Body of pancreas (tissue), 4 donors: ENCODE results near the gene PCSK1N. TPM values are rescaled to one million over a fixed set of nuclear protein-coding genes. Genes with fewer than 3 reads are reported as not detected.

ENCODE experiments used
- ATAC-seq: fragments of 150-250 bp; one replicate; pipeline ENCODE4 v1.9.1; 2016
- DNase-seq, 4 donors: peaks; one replicate each; pipeline ENCODE4 v3.0.0-alpha.2; 2019
- H3K27ac ChIP-seq, 4 donors: fragments of 200-600 bp; sonication (generic); 1 replicate in 3 of 4; 2 replicates in 1 of 4; pipeline versions ENCODE4 v1.5.1 to v1.6.1; 2016 to 2019; ENCODE audit warnings: mild to moderate bottlenecking in 1 of 4, mixed read lengths in 1 of 4, moderate library complexity in 1 of 4
- H3K27me3 ChIP-seq, 2 donors: fragments of 200-600 bp; sonication (generic); one replicate each; pipeline ENCODE4 v1.6.0; 2016; ENCODE audit warnings: mild to moderate bottlenecking in 1 of 2
- H3K36me3 ChIP-seq, 2 donors: fragments of 200-600 bp; sonication (generic); replicated peaks in 1 of 2; 2 replicates each; pipeline ENCODE4 v1.5.1; 2016; ENCODE audit warnings: low read depth in 2 of 2; ENCODE audit not compliant: insufficient read depth in 1 of 2
- H3K4me1 ChIP-seq: fragments of 200-600 bp; sonication (generic); one replicate; pipeline ENCODE4 v1.6.0; 2016
- H3K4me3 ChIP-seq, 2 donors: fragments of 200-600 bp; sonication (generic); 1 replicate in 1 of 2; 2 replicates in 1 of 2; pipeline ENCODE4 v1.5.1; 2016 to 2019
- H3K9me3 ChIP-seq, 3 donors: fragments of 200-600 bp; sonication (generic); 1 replicate in 2 of 3; 2 replicates in 1 of 3; pipeline ENCODE4 v1.5.1; 2016
- POLR2A ChIP-seq, 3 donors: fragments of 450-650 bp; IDR thresholded peaks; one replicate each; pipeline ENCODE4 v1.6.1; 2016; ENCODE audit warnings: antibody characterized with exemption in 3 of 3, mild to moderate bottlenecking in 2 of 3
- WGBS, 2 donors: methylation state at CpG; one replicate each; pipeline ENCODE4 v1.1.5; 2017; 5-methylcytosine and 5-hydroxymethylcytosine counted together
- intact Hi-C: fragments of 100-400 bp; cut with DNase I; formaldehyde crosslinking; loops from one replicate; pipeline ENCODE4 v1.15.1; 2023
- total RNA-seq, 2 donors: library from RNA; depleted of rRNA; stranded (reverse); fragments of >200 nt; gene quantifications; one replicate each; pipeline ENCODE4 v1.1.0, GENCODE V29; 2016
- TF ChIP-seq, protein P1 (sequence below), 7 experiments: fragments of 450-650 bp in 4 of 7; fragments of 200-600 bp in 3 of 7; sonication (generic) in 3 of 7; IDR thresholded peaks; one replicate each; pipeline ENCODE4 v1.5.1; 2016 to 2019; ENCODE audit warnings: antibody characterized with exemption in 7 of 7

The PCSK1N gene
- total RNA-seq, 2 donors from 2014 or later: 110 to 196 TPM

DNA sequence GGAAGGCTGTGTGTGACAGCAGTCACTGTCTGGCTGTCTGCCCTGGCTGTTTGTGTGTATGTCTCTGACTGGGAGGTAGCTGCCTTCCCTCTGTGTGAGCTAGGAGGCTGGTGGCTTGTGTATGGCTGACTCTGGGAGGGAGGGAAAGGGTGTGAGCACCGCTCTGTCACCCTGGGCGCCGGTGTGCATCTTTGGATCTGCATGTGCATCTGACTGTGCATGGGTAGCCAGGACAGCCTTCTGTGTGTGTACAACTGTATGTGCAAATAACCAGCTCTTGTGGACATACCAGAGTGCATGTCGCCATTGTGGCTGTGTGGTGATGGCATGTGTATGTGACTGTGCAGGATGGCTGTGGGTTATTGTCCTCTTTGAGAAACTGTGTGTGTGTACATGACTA lies 16.5 kb downstream of the PCSK1N start:
- TF ChIP-seq, protein P1, sequence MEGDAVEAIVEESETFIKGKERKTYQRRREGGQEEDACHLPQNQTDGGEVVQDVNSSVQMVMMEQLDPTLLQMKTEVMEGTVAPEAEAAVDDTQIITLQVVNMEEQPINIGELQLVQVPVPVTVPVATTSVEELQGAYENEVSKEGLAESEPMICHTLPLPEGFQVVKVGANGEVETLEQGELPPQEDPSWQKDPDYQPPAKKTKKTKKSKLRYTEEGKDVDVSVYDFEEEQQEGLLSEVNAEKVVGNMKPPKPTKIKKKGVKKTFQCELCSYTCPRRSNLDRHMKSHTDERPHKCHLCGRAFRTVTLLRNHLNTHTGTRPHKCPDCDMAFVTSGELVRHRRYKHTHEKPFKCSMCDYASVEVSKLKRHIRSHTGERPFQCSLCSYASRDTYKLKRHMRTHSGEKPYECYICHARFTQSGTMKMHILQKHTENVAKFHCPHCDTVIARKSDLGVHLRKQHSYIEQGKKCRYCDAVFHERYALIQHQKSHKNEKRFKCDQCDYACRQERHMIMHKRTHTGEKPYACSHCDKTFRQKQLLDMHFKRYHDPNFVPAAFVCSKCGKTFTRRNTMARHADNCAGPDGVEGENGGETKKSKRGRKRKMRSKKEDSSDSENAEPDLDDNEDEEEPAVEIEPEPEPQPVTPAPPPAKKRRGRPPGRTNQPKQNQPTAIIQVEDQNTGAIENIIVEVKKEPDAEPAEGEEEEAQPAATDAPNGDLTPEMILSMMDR (IDR thresholded peaks at IDR 0.05): no peak
- no peak for TF ChIP-seq POLR2A (IDR thresholded peaks at IDR 0.05)
- Histone ChIP-seq H3K4me3 (no peak overlapping the region), H3K36me3 (no peaks in the 10 kb centered on the region), H3K27me3 (no peaks in the 10 kb centered on the region), H3K4me1 (no peaks in the 10 kb centered on the region), H3K9me3 (no peaks in the 10 kb centered on the region), H3K27ac (no peak overlapping the region)
- ATAC-seq (no peak), DNase-seq (no peak)
- 93% methylated on average over 3 of the region's 4 CpGs; no CpG with 5 or more reads in 1 of the 2 donors for WGBS, 2 donors
- intact Hi-C loops: no loop called here

DNA sequence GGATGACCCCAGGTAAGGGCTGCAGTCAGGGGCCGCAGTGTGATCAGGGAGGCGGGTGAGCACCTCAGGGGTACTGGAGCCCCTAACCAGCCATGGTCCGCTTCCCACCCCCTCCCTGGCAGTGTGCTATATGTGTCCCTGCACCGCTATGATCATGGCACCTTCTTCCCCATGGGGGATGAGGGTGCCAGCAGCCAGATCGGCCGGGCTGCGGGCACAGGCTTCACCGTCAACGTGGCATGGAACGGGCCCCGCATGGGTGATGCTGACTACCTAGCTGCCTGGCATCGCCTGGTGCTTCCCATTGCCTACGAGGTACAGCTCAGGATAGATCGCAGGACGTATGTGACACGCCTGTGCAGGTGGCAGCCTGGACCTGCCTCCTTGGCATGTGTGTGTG lies 17.3 kb downstream of the PCSK1N start:
- Histone ChIP-seq H3K4me1 (no peaks in the 10 kb centered on the region), H3K4me3 (no peak overlapping the region), H3K36me3 (no peaks in the 10 kb centered on the region), H3K27ac (no peak overlapping the region), H3K9me3 (no peaks in the 10 kb centered on the region), H3K27me3 (no peaks in the 10 kb centered on the region)
- WGBS, 2 donors: 75% methylated on average over 4 of the region's 16 CpGs; no CpG with 5 or more reads in 1 of the 2 donors
- DNase-seq: no peak
- TF ChIP-seq, protein P1 (IDR thresholded peaks at IDR 0.05): no peak
- no peak for TF ChIP-seq POLR2A (IDR thresholded peaks at IDR 0.05)
- intact Hi-C loops: no loop called here
- ATAC-seq: no peak

- WGBS, 2 donors: 90 to 92% methylated on average over 1 to 14 of the region's 18 CpGs
- no peaks in the 10 kb centered on the region for H3K36me3 ChIP-seq
Measured at GRCh38 chrX:48816014-48816810, 19.2 kb downstream of the PCSK1N start.

DNA sequence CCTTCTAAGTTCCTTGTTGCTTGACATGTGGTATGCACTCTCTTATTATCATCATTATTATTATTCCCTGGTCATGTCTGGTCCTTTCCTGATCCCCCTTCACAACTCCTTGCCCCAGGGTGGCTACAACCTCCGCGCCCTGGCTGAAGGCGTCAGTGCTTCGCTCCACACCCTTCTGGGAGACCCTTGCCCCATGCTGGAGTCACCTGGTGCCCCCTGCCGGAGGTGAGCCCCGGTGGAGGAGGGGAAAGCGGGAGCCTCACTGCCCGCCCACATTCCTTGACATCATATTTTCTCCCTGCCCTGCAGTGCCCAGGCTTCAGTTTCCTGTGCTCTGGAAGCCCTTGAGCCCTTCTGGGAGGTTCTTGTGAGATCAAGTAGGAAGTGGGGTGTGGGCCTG lies 20.1 kb downstream of the PCSK1N start:
- Histone ChIP-seq H3K4me3 (no peak overlapping the region), H3K27ac (no peak overlapping the region), H3K27me3 (no peaks in the 10 kb centered on the region), H3K4me1 (no peaks in the 10 kb centered on the region), H3K36me3 (no peaks in the 10 kb centered on the region), H3K9me3 (no peaks in the 10 kb centered on the region)
- no peak for TF ChIP-seq POLR2A (IDR thresholded peaks at IDR 0.05)
- TF ChIP-seq, protein P1 (IDR thresholded peaks at IDR 0.05): no peak
- intact Hi-C loops: no loop called here
- ATAC-seq: no peak
- no peak for DNase-seq
- 93 to 100% methylated on average over 3 to 5 of the region's 8 CpGs for WGBS, 2 donors

More at GRCh38 chrX:48816014-48816810, 19.2 kb downstream of the PCSK1N start:
- Histone ChIP-seq H3K4me1 (no peaks in the 10 kb centered on the region), H3K27me3 (no peaks in the 10 kb centered on the region), H3K9me3 (no peaks in the 10 kb centered on the region), H3K27ac (no peak overlapping the region), H3K4me3 (no peak overlapping the region)
- intact Hi-C loops: no loop called here
- TF ChIP-seq, protein P1 (IDR thresholded peaks at IDR 0.05): no peak
- TF ChIP-seq POLR2A (IDR thresholded peaks at IDR 0.05): no peak
- ATAC-seq (no peak), DNase-seq (no peak)

- H3K4me1 ChIP-seq: no peaks in the 10 kb centered on the region
- intact Hi-C loops: no loop called here
- H3K9me3 ChIP-seq: no peaks in the 10 kb centered on the region
- no peaks in the 10 kb centered on the region for H3K36me3 ChIP-seq
- 78 to 81% methylated on average over 1 to 8 of the region's 8 CpGs for WGBS, 2 donors
- no peak for DNase-seq
- H3K27ac ChIP-seq: no peak overlapping the region
- TF ChIP-seq, protein P1 (IDR thresholded peaks at IDR 0.05): no peak
- no peak for TF ChIP-seq POLR2A (IDR thresholded peaks at IDR 0.05)
- no peak for ATAC-seq
- no peak overlapping the region for H3K4me3 ChIP-seq
- no peaks in the 10 kb centered on the region for H3K27me3 ChIP-seq
Measured at GRCh38 chrX:48814722-48815121, 20.7 kb downstream of the PCSK1N start.
